SIG-M5 treated with dmso at 0.1 percent for 504 hours (cell line): ENCODE measurements around the gene CACNB2.
"Not testable (repeated sequence)": the region's sequence is repeated elsewhere in the genome, so short reads cannot be mapped to it uniquely, and the experiment has no call there.

ENCODE experiments used
- DNase-seq: peaks from one replicate; lab custom pipeline; 2025; ENCODE audit not compliant: unreplicated experiment; lab: John Stamatoyannopoulos, UW

CACNB2 gene

DNA sequence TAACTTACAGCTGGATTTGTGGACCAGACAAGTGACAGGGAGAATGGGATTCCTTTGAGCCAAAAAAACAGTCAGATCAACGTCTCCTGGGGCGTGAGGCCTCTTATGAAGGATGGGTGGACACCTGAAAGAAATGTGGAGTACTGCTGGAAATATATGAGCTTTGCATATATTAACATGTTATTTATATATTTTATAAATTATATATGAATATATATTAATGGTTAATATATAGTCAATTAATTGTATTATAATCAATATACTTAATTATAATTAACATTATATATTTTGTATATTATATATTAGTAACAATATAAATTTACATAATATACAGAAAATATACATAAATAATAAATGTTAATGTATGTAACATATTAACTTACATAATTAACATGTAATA is 57.5 kb downstream of the CACNB2 start:
- no peak for DNase-seq

GRCh38 chr10:18201877-18202276 is 61.7 kb downstream of the CACNB2 start:
- DNase-seq = no peak

DNA sequence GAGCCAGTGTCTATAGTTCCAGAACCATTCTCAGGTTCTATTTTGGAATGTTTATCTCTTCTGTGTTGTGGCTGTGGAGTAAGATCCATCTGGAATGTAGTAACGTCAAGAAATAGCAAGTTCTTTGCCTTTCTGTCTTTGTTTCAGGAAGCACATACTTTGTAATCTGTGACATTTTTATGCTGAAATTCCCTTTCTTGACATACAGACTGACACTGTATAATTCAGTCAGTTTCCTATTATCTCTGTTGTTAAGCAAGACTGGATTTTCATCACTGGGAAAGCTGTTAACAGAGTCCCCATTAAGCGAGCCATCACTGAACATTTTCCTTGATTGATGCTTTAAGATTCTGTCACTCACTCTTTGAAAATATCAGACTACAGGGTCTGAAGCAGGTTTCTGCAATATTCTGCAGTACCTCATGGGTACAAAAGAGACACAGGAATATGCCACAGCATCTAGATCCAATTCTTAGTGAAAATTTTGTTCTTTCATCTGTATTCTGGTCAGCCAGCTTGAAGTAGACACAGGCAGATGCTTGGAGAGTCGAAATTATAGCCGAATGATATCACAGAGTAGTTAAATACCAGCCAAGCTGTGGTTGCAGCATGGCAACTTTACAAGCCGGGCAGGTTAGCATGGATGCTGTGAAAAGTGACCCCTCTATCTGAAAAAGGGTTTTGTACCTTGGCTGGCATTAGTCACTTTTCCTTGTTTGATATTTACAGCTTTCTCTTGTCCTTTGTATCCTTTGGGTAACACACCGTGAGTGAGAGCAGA is 62.6 kb downstream of the CACNB2 start:
- no peak for DNase-seq

DNA sequence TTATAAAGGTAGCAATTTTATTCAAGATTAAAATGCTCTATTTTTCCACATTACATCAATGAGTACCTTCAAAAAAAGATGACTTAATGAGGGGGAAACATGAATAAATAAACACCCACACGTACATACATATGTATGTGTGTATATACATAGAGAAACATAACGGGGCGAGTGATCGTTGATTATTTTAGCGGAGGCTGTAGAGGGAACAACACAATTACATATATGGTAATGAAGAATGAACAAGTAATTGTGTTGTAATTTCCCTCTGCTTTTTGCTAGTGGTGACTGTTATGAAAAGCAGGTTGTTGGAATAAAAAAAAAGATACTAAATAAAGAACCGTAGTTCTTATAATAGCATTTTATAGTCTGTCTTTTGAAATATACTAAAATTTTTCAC is 63.2 kb downstream of the CACNB2 start:
- no peak for DNase-seq

GRCh38 chr10:18204039-18204835 is 64.0 kb downstream of the CACNB2 start:
- no peak for DNase-seq

- no peak for DNase-seq
These were observed 65.0 kb downstream of the CACNB2 start for GRCh38 chr10:18205098-18205834.

DNA sequence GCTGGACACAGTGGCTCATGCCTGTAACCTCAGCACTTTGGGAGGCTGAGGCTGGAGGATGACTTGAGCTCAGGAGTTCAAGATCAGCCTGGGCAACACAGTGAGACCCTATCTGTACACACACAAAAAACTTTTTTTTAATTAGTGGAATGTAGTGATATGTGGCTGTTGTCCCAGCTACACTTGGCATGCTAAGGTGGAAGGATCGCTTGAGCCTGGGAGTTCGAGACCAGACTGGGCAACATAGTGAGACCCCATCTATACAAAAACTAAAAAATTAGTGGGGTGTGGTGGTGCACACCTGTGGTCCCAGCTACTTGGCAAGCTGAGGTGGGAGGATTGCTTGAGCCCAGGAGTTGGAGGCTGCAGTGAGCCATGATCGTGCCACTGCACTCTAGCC is 68.0 kb downstream of the CACNB2 start:
- DNase-seq = not testable (repeated sequence)

GRCh38 chr10:18209241-18209640 is 69.0 kb downstream of the CACNB2 start:
- no peak for DNase-seq

- DNase-seq = no peak
These were observed 70.5 kb downstream of the CACNB2 start for GRCh38 chr10:18210711-18211110.

- DNase-seq = no peak
These were observed 71.6 kb downstream of the CACNB2 start for GRCh38 chr10:18211862-18212261.

DNA sequence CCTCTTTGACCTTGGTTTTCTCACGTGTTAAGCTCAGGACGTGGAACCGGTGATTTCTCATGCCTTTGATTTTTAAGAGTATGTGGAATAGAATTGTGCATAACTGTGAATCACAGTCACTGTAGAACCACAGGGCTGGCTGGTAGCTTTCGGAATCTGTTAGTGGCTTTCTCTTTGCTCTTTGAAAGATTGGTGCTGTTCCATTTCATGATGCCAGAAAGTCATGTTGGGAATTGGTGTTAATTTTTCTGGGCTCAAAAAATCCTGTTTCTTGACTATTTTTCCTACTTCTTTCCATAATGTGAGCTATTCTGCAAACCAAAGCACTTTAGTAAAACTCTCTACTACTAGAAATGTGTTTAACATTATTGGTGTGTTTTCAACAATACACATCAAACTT is 73.0 kb downstream of the CACNB2 start:
- DNase-seq = no peak

DNA sequence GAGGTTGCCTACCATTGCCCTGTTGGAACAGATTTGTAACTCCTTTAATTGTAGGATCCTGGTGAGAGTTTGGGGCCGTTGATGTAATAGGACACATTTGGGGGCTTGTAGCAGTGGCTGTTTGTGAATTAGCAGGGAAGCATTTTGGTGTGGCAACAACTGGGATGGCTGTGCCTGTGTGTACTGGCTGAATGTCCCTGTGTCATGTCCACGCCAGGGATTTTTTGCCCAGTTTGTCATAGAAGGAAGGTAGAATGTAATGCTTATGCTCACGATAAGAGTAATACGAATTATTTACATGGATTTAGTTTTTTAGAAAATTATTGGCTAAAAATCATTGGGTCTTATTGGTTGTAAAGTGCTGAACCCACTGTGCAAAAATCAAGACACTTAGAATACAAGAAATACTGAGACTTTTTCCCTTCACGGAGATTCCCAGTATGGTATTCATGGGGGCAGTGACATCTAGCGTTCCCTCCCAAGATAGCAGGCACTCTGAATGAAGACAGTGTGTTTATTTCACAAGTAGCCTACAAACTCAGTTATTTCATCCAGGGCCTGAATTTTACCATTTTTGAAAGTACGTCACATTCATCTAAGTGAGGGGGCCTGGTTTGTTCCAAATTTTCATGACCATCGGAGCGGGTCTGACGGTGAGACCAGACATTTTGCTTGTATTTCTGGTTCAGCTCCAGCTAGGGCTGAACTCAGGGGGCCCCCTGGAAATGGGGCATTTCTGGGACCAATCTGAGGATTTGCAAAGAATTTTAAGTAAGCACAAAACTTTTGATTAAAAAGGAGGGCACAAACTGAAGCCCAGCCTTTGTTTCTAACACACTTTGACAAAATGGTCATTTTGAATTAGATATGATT is 74.7 kb downstream of the CACNB2 start:
- DNase-seq = peak; percentile 19

- peak; percentile 2 for DNase-seq
These were observed 76.3 kb downstream of the CACNB2 start for GRCh38 chr10:18216482-18216881.

GRCh38 chr10:18217577-18217976 is 77.4 kb downstream of the CACNB2 start:
- DNase-seq = no peak

DNA sequence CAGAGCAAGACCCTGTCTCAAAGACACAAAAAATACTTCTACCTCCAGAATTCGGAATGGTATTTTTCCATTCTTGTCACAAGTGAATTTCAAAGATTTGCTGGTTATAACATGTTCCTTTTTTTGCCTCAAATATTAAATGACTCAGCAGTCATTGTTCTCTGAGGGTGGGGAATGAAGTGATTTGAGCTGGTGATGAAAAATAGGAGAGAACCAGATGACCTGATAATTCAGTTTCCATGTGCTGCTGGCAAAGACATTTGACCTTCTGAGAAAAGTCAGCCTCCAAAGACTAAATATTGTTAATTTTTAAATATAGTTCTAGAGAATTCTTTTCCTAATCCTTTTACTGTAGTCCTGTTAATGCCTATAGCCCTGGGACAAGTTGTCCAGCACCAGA is 78.9 kb downstream of the CACNB2 start:
- no peak for DNase-seq

- no peak for DNase-seq
These were observed 80.9 kb downstream of the CACNB2 start for GRCh38 chr10:18221123-18221522.

GRCh38 chr10:18221882-18222281 is 81.7 kb downstream of the CACNB2 start:
- no peak for DNase-seq

GRCh38 chr10:18222866-18223265 is 82.6 kb downstream of the CACNB2 start:
- DNase-seq = no peak

DNA sequence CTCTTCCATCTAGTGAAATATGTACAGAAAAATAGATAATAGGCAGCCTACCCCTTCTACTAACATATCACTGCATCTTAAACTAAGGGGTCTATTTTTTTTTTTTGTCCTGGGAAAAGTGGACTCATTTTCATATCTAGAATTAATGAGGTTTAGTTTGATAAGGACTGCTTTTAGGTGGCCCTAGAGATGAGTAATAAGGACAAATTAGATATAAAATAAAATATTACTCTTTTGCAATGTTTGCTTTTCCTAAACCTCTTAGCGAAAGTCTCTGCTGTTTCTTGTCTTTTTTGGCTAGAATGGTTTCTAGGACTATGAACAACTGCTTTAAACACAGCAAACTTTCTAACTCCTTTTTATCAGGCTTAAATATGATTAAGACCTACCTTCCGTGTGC is 83.7 kb downstream of the CACNB2 start:
- DNase-seq = no peak

GRCh38 chr10:18224626-18225445 is 84.6 kb downstream of the CACNB2 start:
- DNase-seq = no peak
